Peyer's patch (tissue), 4 donors: ENCODE results near the gene TMEM89.

Experiments used
- POLR2A ChIP-seq, 2 donors: fragments of 450-650 bp; IDR thresholded peaks; one replicate each; pipeline ENCODE4 v1.5.1; 2017; ENCODE audit warnings: antibody characterized with exemption in 2 of 2, mild to moderate bottlenecking in 2 of 2, moderate library complexity in 2 of 2
- TF ChIP-seq, protein P1 (sequence below), 6 experiments: fragments of 450-650 bp in 4 of 6; fragments of 200-600 bp in 2 of 6; sonication (generic) in 1 of 6; IDR thresholded peaks; one replicate each; pipeline ENCODE4 v1.5.1; 2017 to 2019; ENCODE audit warnings: antibody characterized with exemption in 6 of 6, mild to moderate bottlenecking in 3 of 6, moderate library complexity in 1 of 6

DNA sequence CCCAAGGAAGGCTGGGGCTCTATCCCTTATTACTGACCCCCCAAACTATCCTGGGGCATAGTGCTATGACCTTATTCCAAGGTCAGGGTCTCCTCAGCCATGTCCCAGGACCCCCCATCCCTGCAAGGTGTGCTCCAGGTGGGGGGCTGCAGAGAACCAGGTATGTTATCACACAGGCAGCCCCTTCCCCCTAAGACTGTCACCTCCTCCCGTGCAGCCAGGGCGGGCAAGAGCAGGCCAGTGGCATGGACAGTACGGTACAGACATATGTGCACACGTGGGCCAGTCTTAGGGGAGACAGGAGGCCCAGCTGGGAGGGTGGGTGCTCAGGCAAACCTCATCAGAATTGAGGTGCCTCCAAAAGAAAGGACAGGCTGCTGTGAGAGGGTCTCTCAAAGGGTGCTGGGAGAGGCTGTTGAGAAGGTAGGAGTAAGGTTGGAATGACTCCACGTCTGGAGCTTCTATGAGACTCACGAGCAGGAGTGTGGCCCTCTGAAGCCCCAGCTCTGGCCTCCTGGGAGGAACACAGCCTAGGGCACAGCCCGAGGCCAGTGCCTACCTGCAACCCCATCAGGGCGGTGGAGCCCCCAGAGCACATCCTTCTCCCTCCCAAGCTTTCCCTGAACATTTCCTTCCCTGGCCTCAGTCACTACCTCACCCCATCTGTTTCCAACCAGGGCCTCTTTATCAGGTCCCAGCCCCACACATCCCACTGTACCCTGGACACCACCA lies 24.7 kb downstream of the TMEM89 start:
- TF ChIP-seq, protein P1, sequence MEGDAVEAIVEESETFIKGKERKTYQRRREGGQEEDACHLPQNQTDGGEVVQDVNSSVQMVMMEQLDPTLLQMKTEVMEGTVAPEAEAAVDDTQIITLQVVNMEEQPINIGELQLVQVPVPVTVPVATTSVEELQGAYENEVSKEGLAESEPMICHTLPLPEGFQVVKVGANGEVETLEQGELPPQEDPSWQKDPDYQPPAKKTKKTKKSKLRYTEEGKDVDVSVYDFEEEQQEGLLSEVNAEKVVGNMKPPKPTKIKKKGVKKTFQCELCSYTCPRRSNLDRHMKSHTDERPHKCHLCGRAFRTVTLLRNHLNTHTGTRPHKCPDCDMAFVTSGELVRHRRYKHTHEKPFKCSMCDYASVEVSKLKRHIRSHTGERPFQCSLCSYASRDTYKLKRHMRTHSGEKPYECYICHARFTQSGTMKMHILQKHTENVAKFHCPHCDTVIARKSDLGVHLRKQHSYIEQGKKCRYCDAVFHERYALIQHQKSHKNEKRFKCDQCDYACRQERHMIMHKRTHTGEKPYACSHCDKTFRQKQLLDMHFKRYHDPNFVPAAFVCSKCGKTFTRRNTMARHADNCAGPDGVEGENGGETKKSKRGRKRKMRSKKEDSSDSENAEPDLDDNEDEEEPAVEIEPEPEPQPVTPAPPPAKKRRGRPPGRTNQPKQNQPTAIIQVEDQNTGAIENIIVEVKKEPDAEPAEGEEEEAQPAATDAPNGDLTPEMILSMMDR (IDR thresholded peaks at IDR 0.05): no peak
- TF ChIP-seq POLR2A (IDR thresholded peaks at IDR 0.05): no peak
